LoVo (cell line): ENCODE results near the gene SLC25A29.
"Not testable (repeated sequence)": the region's sequence is repeated elsewhere in the genome, so short reads cannot be mapped to it uniquely, and the experiment has no call there.

ENCODE experiments used
- DNase-seq: peaks from one replicate; pipeline ENCODE4 v3.0.0-alpha.2; 2016; ENCODE audit warnings: low spot score

The SLC25A29 gene

GRCh38 chr14:100306101-100306997 is at the start of gene SLC25A29:
SLC25A29 (minus strand) TSS chr14:100306444; CDS start chr14:100306232, 212 bp downstream.
- DNase-seq: peak; percentile 91

GRCh38 chr14:100350986-100351385 is 44.7 kb upstream of the SLC25A29 start:
- no peak for DNase-seq

GRCh38 chr14:100350276-100350926 is 44.2 kb upstream of the SLC25A29 start:
- DNase-seq: no peak

GRCh38 chr14:100348784-100349685 is 42.8 kb upstream of the SLC25A29 start:
- DNase-seq: no peak

GRCh38 chr14:100348253-100348729 is 42.0 kb upstream of the SLC25A29 start:
- no peak for DNase-seq

GRCh38 chr14:100346306-100347091 is 40.3 kb upstream of the SLC25A29 start:
- no peak for DNase-seq

- no peak for DNase-seq
Observed at GRCh38 chr14:100345711-100346110, 39.5 kb upstream of the SLC25A29 start.

GRCh38 chr14:100344657-100345056 is 38.4 kb upstream of the SLC25A29 start:
- not testable (repeated sequence) for DNase-seq

GRCh38 chr14:100342826-100343225 is 36.6 kb upstream of the SLC25A29 start:
- not testable (repeated sequence) for DNase-seq

- DNase-seq: no peak
Observed at GRCh38 chr14:100342195-100342594, 36.0 kb upstream of the SLC25A29 start.

- DNase-seq: no peak
Observed at GRCh38 chr14:100341301-100342031, 35.2 kb upstream of the SLC25A29 start.

- no peak for DNase-seq
Observed at GRCh38 chr14:100340423-100340813, 34.2 kb upstream of the SLC25A29 start.

GRCh38 chr14:100339766-100340422 is 33.6 kb upstream of the SLC25A29 start:
- no peak for DNase-seq

GRCh38 chr14:100336618-100337530 is 30.6 kb upstream of the SLC25A29 start:
- no peak for DNase-seq

- DNase-seq: no peak
Observed at GRCh38 chr14:100334904-100335303, 28.7 kb upstream of the SLC25A29 start.

- no peak for DNase-seq
Observed at GRCh38 chr14:100333827-100334226, 27.6 kb upstream of the SLC25A29 start.

- DNase-seq: no peak
Observed at GRCh38 chr14:100333311-100333710, 27.1 kb upstream of the SLC25A29 start.

GRCh38 chr14:100332797-100333196 is 26.6 kb upstream of the SLC25A29 start:
- no peak for DNase-seq
